GM12874 (cell line): ENCODE data around the gene IFIT1B.

ENCODE experiments used
- CTCF ChIP-seq: IDR thresholded peaks from 2 replicates; pipeline ENCODE4 v1.5.1; 2011; ENCODE audit warnings: low read depth, mild to moderate bottlenecking, control low read depth, low read length, moderate library complexity; ENCODE audit not compliant: insufficient read depth

IFIT1B gene

GRCh38 chr10:89427629-89428028, 49.8 kb downstream of the IFIT1B start:
- no peak for TF ChIP-seq CTCF

GRCh38 chr10:89428877-89429276, 51.0 kb downstream of the IFIT1B start:
- TF ChIP-seq CTCF: no peak

- TF ChIP-seq CTCF: no peak
These were observed 54.1 kb downstream of the IFIT1B start for GRCh38 chr10:89431977-89432376.
